LNCaP clone FGC (cell line): ENCODE results near the gene RNU11.
"Not testable (repeated sequence)": the region's sequence is repeated elsewhere in the genome, so short reads cannot be mapped to it uniquely, and the experiment has no call there.

Source experiments
- DNase-seq: peaks from one replicate; pipeline ENCODE4 v3.0.0-alpha.2; 2011; ENCODE audit warnings: low read depth
- H3K4me3 ChIP-seq: 2 replicates; pipeline ENCODE4 v1.5.1; 2011; ENCODE audit warnings: mild to moderate bottlenecking, low read depth, low read length, control low read depth
- CTCF ChIP-seq: IDR thresholded peaks from 2 replicates; pipeline ENCODE4 v1.5.1; 2012; ENCODE audit warnings: mild to moderate bottlenecking; ENCODE audit not compliant: control insufficient read depth, insufficient read depth; ENCODE audit errors: extremely low read depth

The RNU11 gene

GRCh38 chr1:28644494-28644893 lies 3.9 kb upstream of the RNU11 start:
- no peak overlapping the region; the same call in 1 of the 2 replicates for H3K4me3 ChIP-seq
- DNase-seq, result no peak
- no peak for TF ChIP-seq CTCF

GRCh38 chr1:28645406-28645805 lies 3.0 kb upstream of the RNU11 start:
- DNase-seq, H3K4me3 ChIP-seq: not testable (repeated sequence)

- no peak overlapping the region for H3K4me3 ChIP-seq
- no peak for DNase-seq
- no peak for TF ChIP-seq CTCF
These were observed 2.4 kb upstream of the RNU11 start for GRCh38 chr1:28646040-28646439.

- no peak for TF ChIP-seq CTCF
- H3K4me3 ChIP-seq, result peak overlapping the region; percentile 41
- DNase-seq, result peak; percentile 86
These were observed 359 bp upstream of the RNU11 start for GRCh38 chr1:28648008-28648473.

GRCh38 chr1:28653063-28653462 lies 4.7 kb downstream of the RNU11 start:
- not testable (repeated sequence) for DNase-seq, H3K4me3 ChIP-seq

- not testable (repeated sequence) for DNase-seq, H3K4me3 ChIP-seq
These were observed 5.5 kb downstream of the RNU11 start for GRCh38 chr1:28653870-28654269.

- H3K4me3 ChIP-seq, DNase-seq: not testable (repeated sequence)
These were observed 7.3 kb downstream of the RNU11 start for GRCh38 chr1:28655448-28656311.

- no peak for TF ChIP-seq CTCF
- DNase-seq, result no peak
- H3K4me3 ChIP-seq, result no peak overlapping the region
These were observed 7.9 kb downstream of the RNU11 start for GRCh38 chr1:28656335-28656734.

- no peak for DNase-seq
- no peak overlapping the region for H3K4me3 ChIP-seq
- TF ChIP-seq CTCF, result no peak
These were observed 15.6 kb downstream of the RNU11 start for GRCh38 chr1:28663871-28664470.
